Calu3 (cell line): ENCODE measurements around the gene INTS6. TPM values are rescaled to one million over a fixed set of nuclear protein-coding genes. Genes with fewer than 3 reads are reported as not detected.

ENCODE experiments used
- Bru-seq: library from RNA; stranded (reverse); fragments of 400-500 nt; gene quantifications from one replicate; lab custom pipeline; 2021; lab: Mats Ljungman, UMichigan
- BruChase-seq, 2 experiments: library from RNA; stranded (reverse); fragments of 400-500 nt; gene quantifications; one replicate each; lab custom pipeline; 2021; lab: Mats Ljungman, UMichigan
- BruUV-seq: library from RNA; stranded (reverse); fragments of 400-500 nt; replicated peaks from 2 replicates; lab custom pipeline; 2021; lab: Mats Ljungman, UMichigan
- CTCF ChIA-PET: fragments of 300-600 bp; sonication (Branson Sonifier 250); formaldehyde crosslinking; loops from one replicate; lab custom pipeline; 2022; ENCODE audit warnings: antibody characterized with exemption; lab: Charles Lee
- DNase-seq: peaks from one replicate; pipeline ENCODE4 v3.0.0; 2022
- H3K27ac Mint-ChIP-seq: one replicate; pipeline ENCODE4 v1.8.0; 2022; ENCODE audit warnings: mixed read lengths; ENCODE audit not compliant: unreplicated experiment
- H3K27me3 Mint-ChIP-seq: one replicate; pipeline ENCODE4 v1.8.0; 2022; ENCODE audit warnings: mixed read lengths; ENCODE audit not compliant: unreplicated experiment
- H3K36me3 Mint-ChIP-seq: one replicate; pipeline ENCODE4 v1.8.0; 2022; ENCODE audit warnings: mild to moderate bottlenecking, moderate library complexity, mixed read lengths; ENCODE audit not compliant: insufficient read depth, unreplicated experiment
- H3K4me1 Mint-ChIP-seq: one replicate; pipeline ENCODE4 v1.8.0; 2022; ENCODE audit warnings: mild to moderate bottlenecking, low read depth, mixed read lengths; ENCODE audit not compliant: unreplicated experiment
- H3K4me3 Mint-ChIP-seq: one replicate; pipeline ENCODE4 v1.8.0; 2022; ENCODE audit warnings: mild to moderate bottlenecking, low read depth, moderate library complexity, mixed read lengths; ENCODE audit not compliant: unreplicated experiment
- H3K9me3 Mint-ChIP-seq: one replicate; pipeline ENCODE4 v1.8.0; 2022; ENCODE audit warnings: low read depth, mixed read lengths; ENCODE audit not compliant: unreplicated experiment
- intact Hi-C: fragments of 100-400 bp; cut with micrococcal nuclease; formaldehyde crosslinking; loops from one replicate; pipeline ENCODE4 v1.10.0; 2022; ENCODE audit not compliant: unreplicated experiment
- long read RNA-seq: library from polyadenylated mRNA; stranded (forward); transcript quantifications from one replicate; pipeline ENCODE4 v2.0.0, GENCODE V29; 2022
- total RNA-seq: library from RNA; stranded (reverse); gene quantifications from 2 replicates; pipeline ENCODE4 v1.2.3, GENCODE V29; 2022
- TF ChIP-seq, protein P1 (sequence below): fragments of 200-600 bp; IDR thresholded peaks from one replicate; pipeline ENCODE4 v1.8.0; 2022; ENCODE audit warnings: antibody characterized with exemption; ENCODE audit not compliant: unreplicated experiment

INTS6 gene, protein sequence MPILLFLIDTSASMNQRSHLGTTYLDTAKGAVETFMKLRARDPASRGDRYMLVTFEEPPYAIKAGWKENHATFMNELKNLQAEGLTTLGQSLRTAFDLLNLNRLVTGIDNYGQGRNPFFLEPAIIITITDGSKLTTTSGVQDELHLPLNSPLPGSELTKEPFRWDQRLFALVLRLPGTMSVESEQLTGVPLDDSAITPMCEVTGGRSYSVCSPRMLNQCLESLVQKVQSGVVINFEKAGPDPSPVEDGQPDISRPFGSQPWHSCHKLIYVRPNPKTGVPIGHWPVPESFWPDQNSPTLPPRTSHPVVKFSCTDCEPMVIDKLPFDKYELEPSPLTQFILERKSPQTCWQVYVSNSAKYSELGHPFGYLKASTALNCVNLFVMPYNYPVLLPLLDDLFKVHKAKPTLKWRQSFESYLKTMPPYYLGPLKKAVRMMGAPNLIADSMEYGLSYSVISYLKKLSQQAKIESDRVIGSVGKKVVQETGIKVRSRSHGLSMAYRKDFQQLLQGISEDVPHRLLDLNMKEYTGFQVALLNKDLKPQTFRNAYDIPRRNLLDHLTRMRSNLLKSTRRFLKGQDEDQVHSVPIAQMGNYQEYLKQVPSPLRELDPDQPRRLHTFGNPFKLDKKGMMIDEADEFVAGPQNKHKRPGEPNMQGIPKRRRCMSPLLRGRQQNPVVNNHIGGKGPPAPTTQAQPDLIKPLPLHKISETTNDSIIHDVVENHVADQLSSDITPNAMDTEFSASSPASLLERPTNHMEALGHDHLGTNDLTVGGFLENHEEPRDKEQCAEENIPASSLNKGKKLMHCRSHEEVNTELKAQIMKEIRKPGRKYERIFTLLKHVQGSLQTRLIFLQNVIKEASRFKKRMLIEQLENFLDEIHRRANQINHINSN
- 25.3 and 27.1 TPM in 2 replicates for total RNA-seq
- percentile 80 among the genes with signal in this experiment for Bru-seq, nascent RNA
- BruChase-seq, experiment 1, labeled RNA remaining after a 6-hour chase: percentile 61 among the genes with signal in this experiment
- BruChase-seq, experiment 2, labeled RNA remaining after a 2-hour chase: percentile 68 among the genes with signal in this experiment
- long read RNA-seq, transcript INTS6-201 (18 exons, 3,662 nt): major isoform, 9 of 13 reads
- long read RNA-seq, partial matches to known transcripts: 1 of 13 reads
- long read RNA-seq, other reads (novel, unspliced or antisense): 3 of 13 reads

DNA sequence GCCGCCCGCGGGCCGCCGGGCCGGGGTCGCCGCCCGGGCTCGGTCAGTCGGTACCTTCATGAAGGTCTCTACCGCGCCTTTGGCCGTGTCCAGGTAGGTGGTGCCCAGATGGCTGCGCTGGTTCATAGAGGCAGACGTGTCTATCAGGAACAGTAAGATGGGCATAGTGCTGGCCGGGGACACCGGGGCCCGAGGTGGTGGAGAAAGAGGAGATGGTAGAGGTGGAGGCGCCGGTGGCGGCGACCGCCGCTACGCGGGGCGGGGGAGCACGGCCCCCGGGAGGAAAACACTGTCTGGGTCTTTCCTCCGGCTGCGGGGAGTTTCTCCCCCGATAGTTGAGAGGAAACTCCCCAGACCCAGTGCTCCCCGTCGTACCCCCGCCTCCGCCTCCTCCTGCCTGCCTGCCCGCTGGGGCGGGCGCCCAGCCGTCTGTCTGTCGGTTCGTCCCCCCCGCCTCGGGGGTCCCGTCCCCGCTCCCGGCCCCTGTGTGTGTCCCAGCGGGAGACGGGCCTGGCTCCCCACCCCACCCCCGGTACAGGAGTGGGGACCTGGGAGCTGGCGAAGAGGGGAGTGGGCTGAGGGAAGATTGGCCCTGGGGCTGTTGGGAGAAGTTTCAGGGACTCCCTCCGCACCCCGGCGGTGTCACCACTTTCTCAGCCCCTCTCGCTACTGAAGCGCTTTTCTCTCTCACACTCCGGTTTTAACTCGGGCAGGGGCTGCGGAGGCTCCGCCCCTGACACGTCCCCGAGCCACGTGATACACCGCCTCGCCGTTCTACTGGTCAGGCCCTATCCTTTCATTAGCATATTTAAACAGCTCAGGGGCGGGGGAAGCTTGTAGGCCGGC is at the start of gene INTS6:
Gene INTS6, minus strand, starts transcription at position 676 of the 846 bp plus-strand sequence. Its CDS starts 511 bp downstream, at position 165.
- no TSS peak for BruUV-seq

DNA sequence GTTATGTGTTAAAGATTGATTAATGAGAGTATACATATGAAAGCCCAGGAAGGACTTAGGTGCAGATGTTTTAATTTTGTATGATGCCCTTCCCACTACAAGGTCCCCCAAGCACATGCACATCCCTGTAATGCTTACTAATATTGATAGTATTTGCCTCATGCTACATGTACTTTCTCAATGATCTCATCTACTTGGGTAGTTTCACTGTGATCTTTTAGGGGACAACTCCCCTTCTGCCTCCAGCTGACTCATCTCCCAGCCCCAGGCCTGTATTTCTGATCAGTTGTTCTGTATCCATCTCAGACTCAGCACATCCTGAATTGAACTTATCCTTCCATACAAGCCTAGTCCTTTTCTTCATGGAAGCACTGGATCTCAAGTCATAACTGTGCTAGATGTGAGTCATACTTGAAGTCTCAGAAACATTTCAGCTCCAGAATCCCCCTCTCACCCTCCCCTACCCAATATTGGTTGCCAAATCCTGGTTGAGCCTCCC is 49.4 kb upstream of the INTS6 start:
- H3K4me1 Mint-ChIP-seq: peaks cover 9% of the 10 kb centered on the region
- CTCF ChIA-PET: no interaction called here
- H3K27ac Mint-ChIP-seq: no peak overlapping the region
- H3K36me3 Mint-ChIP-seq: no peaks in the 10 kb centered on the region
- TF ChIP-seq, protein P1, sequence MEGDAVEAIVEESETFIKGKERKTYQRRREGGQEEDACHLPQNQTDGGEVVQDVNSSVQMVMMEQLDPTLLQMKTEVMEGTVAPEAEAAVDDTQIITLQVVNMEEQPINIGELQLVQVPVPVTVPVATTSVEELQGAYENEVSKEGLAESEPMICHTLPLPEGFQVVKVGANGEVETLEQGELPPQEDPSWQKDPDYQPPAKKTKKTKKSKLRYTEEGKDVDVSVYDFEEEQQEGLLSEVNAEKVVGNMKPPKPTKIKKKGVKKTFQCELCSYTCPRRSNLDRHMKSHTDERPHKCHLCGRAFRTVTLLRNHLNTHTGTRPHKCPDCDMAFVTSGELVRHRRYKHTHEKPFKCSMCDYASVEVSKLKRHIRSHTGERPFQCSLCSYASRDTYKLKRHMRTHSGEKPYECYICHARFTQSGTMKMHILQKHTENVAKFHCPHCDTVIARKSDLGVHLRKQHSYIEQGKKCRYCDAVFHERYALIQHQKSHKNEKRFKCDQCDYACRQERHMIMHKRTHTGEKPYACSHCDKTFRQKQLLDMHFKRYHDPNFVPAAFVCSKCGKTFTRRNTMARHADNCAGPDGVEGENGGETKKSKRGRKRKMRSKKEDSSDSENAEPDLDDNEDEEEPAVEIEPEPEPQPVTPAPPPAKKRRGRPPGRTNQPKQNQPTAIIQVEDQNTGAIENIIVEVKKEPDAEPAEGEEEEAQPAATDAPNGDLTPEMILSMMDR: no peak
- peaks cover 12% of the 10 kb centered on the region for H3K27me3 Mint-ChIP-seq
- intact Hi-C loops: no loop called here
- no peak for DNase-seq
- no TSS peak for BruUV-seq
- H3K9me3 Mint-ChIP-seq: no peaks in the 10 kb centered on the region
- H3K4me3 Mint-ChIP-seq: no peak overlapping the region

More for the DNA sequence above, at the start of gene INTS6:
- Mint-ChIP-seq H3K27me3 (no peaks in the 10 kb centered on the region), H3K27ac (peak within 1 kb of the TSS; percentile 99), H3K4me1 (no peaks in the 10 kb centered on the region), H3K9me3 (peaks cover 3% of the 10 kb centered on the region), H3K4me3 (peak within 1 kb of the TSS; percentile 79), H3K36me3 (peaks cover 32% of the 10 kb centered on the region)
- CTCF ChIA-PET: interaction anchor here (0.5 to 2.1 kb wide), 3 partner anchors 90 to 345 kb away, joined by 3 to 10 read pairs (median 8); no protein-coding TSS in a partner anchor
- TF ChIP-seq, protein P1: no peak
- intact Hi-C loops: loop anchor here (5.0 kb wide), 2 partner anchors 140 to 350 kb away; partner anchors contain the start of gene DHRS12
- peak; percentile 95 for DNase-seq

DNA sequence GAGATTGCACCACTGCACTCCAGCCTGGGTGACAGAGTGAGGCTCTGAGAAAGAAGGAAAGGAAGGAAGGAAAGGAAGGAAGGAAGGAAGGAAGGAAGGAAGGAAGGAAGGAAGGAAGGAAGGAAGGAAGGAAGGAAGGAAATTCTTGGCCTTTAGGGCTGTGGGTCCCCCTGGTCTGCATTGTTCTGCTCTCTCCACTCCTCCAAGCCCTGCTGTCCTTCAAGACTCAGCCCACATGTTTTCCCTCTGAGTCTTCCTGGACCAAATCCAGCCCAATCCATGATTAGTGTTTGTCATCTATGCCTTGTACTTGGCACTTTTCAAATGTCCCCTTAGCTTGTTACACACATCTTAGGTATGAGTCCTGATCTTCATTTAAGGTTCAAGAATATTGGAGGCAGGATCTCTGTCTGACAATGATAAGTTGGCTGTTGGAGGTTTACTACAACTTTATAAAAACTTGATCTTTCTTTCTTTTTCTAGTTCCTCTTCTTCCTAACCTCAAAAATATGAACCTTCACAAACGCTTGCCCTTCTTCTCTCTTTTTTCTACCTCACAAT is 48.8 kb upstream of the INTS6 start:
- intact Hi-C loops: no loop called here
- CTCF ChIA-PET: no interaction called here
- Mint-ChIP-seq H3K4me3 (no peak overlapping the region), H3K4me1 (peaks cover 9% of the 10 kb centered on the region), H3K36me3 (no peaks in the 10 kb centered on the region), H3K27ac (no peak overlapping the region), H3K9me3 (no peaks in the 10 kb centered on the region), H3K27me3 (peaks cover 12% of the 10 kb centered on the region)
- BruUV-seq: no TSS peak
- DNase-seq: no peak
- TF ChIP-seq, protein P1: no peak
